HFFc6 (cell line): ENCODE measurements around the gene DLG2. TPM values are rescaled to one million over a fixed set of nuclear protein-coding genes. Genes with fewer than 3 reads are reported as not detected.

Source experiments
- DNase-seq: peaks from one replicate; pipeline ENCODE4 v3.0.0-alpha.2; 2018
- H3K27ac Mint-ChIP-seq: 2 replicates; pipeline ENCODE4 v1.8.0; 2020; ENCODE audit warnings: mild to moderate bottlenecking, mixed read lengths
- H3K27me3 Mint-ChIP-seq: 2 replicates; pipeline ENCODE4 v1.8.0; 2021; ENCODE audit warnings: mild to moderate bottlenecking, moderate library complexity, mixed read lengths; ENCODE audit not compliant: insufficient read depth
- H3K36me3 Mint-ChIP-seq: 2 replicates; pipeline ENCODE4 v1.8.0; 2021; ENCODE audit warnings: low read depth, mixed read lengths
- H3K4me1 Mint-ChIP-seq: 2 replicates; pipeline ENCODE4 v1.8.0; 2020; ENCODE audit warnings: low read depth, mixed read lengths
- H3K4me3 Mint-ChIP-seq: 2 replicates; pipeline ENCODE4 v1.8.0; 2020; ENCODE audit warnings: mild to moderate bottlenecking, moderate library complexity, mixed read lengths
- H3K9me3 Mint-ChIP-seq: 2 replicates; pipeline ENCODE4 v1.8.0; 2020; ENCODE audit warnings: mild to moderate bottlenecking, mixed read lengths
- CTCF ChIP-seq: fragments of 200-600 bp; sonication (generic); IDR thresholded peaks from 2 replicates; pipeline ENCODE4 v1.5.0; 2021; ENCODE audit warnings: antibody characterized with exemption, mild to moderate bottlenecking
- total RNA-seq, 6 experiments: library from RNA; stranded (reverse); fragmentation: NEBNext Ultra II Directional; extraction: Animal tissue kit (Norgen Biotek cat#: 25700); gene quantifications; 2 replicates in 1 of 6; 3 replicates in 5 of 6; pipeline ENCODE4 v1.2.3, GENCODE V29; 2021

The DLG2 gene
- total RNA-seq, 6 experiments from 2014 or later, result 0.39 to 1.00 (median 0.80) TPM; not detected in 1

- no peak for TF ChIP-seq CTCF
- Mint-ChIP-seq H3K27me3 (no peaks in the 10 kb centered on the region), H3K4me1 (no peaks in the 10 kb centered on the region), H3K9me3 (peaks cover 7% of the 10 kb centered on the region), H3K4me3 (no peak overlapping the region), H3K27ac (no peak overlapping the region), H3K36me3 (no peaks in the 10 kb centered on the region)
- DNase-seq, result no peak
Observed at GRCh38 chr11:85530634-85531033, 96.5 kb downstream of the DLG2 start.

- Mint-ChIP-seq H3K27ac (no peak overlapping the region), H3K27me3 (no peaks in the 10 kb centered on the region), H3K36me3 (no peaks in the 10 kb centered on the region), H3K9me3 (peaks cover 14% of the 10 kb centered on the region), H3K4me1 (no peaks in the 10 kb centered on the region), H3K4me3 (no peak overlapping the region)
- TF ChIP-seq CTCF, result no peak
- no peak for DNase-seq
Observed at GRCh38 chr11:85526564-85526963, 100.6 kb downstream of the DLG2 start.

DNA sequence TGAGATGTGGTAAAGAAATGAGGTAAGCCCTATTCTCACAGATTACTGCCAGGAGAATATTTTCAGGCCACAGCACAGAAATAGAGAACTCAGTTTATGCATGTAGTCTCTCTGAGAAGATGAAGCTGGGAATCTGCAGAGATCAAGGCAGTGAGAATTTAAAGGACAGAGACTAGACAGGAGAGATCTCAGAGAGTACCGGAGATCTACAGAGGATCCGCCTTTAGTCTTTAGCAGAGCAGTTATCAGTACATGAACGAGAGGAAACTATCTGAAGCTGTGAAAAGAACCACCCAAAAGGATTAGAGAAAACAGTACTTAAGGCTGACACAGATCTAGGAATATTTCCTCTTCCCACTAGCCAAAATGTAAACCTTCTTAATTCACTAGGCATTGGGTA, 101.5 kb downstream of the DLG2 start:
- no peak for TF ChIP-seq CTCF
- Mint-ChIP-seq H3K4me1 (no peaks in the 10 kb centered on the region), H3K9me3 (peaks cover 20% of the 10 kb centered on the region), H3K36me3 (no peaks in the 10 kb centered on the region), H3K4me3 (no peak overlapping the region), H3K27me3 (no peaks in the 10 kb centered on the region), H3K27ac (no peak overlapping the region)
- DNase-seq, result no peak

- TF ChIP-seq CTCF, result no peak
- H3K27me3 Mint-ChIP-seq, result no peaks in the 10 kb centered on the region
- DNase-seq, result no peak
- no peaks in the 10 kb centered on the region; the same call in 1 of the 2 replicates for H3K36me3 Mint-ChIP-seq
- peaks cover 52% of the 10 kb centered on the region for H3K9me3 Mint-ChIP-seq
- no peak overlapping the region for H3K4me3 Mint-ChIP-seq
- H3K4me1 Mint-ChIP-seq, result no peaks in the 10 kb centered on the region
- no peak overlapping the region for H3K27ac Mint-ChIP-seq
Observed at GRCh38 chr11:85517272-85517671, 109.9 kb downstream of the DLG2 start.

DNA sequence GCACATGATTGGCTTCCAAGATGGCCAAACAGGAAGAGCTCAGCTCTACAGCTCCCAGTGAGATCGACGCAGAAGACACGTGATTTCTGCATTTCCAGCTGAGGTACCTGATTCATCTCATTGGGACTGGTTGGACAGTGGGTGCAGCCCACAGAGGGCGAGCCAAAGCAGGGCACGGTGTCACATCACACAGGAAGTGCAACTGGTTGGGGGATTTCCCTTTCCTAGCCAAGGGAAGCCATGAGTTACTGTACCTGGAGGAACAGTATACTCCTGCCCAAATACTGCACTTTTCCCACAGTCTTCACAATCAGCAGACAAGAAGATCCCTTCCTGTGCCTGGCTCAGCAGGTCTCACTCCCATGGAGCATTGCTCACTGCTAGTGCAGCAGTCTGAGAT, 131.2 kb downstream of the DLG2 start:
- no peaks in the 10 kb centered on the region; the same call in 1 of the 2 replicates for H3K27me3 Mint-ChIP-seq
- no peaks in the 10 kb centered on the region for H3K4me1 Mint-ChIP-seq
- H3K27ac Mint-ChIP-seq, result no peak overlapping the region
- no peak overlapping the region for H3K4me3 Mint-ChIP-seq
- no peak for TF ChIP-seq CTCF
- peaks cover 44% of the 10 kb centered on the region for H3K9me3 Mint-ChIP-seq
- no peaks in the 10 kb centered on the region for H3K36me3 Mint-ChIP-seq
- no peak for DNase-seq

- peaks cover 44% of the 10 kb centered on the region for H3K9me3 Mint-ChIP-seq
Observed at GRCh38 chr11:85494396-85494795, 132.7 kb downstream of the DLG2 start.

More at GRCh38 chr11:85494396-85494795, 132.7 kb downstream of the DLG2 start:
- Mint-ChIP-seq H3K27ac (no peak overlapping the region), H3K4me3 (no peak overlapping the region), H3K4me1 (no peaks in the 10 kb centered on the region), H3K36me3 (no peaks in the 10 kb centered on the region), H3K27me3 (no peaks in the 10 kb centered on the region; the same call in 1 of the 2 replicates)
- DNase-seq, result no peak
- TF ChIP-seq CTCF, result no peak
